HCT116 (cell line): ENCODE results near the gene CCDC24.

ENCODE experiments used
- ATF3 ChIP-seq: IDR thresholded peaks from 2 replicates; pipeline ENCODE4 v1.6.1; 2012
- EZH2 ChIP-seq: fragments of 200-600 bp; sonication (generic); IDR thresholded peaks from 2 replicates; pipeline ENCODE4 v1.6.1; 2017; ENCODE audit warnings: antibody characterized with exemption, mixed run types
- FOSL1 ChIP-seq: IDR thresholded peaks from 2 replicates; pipeline ENCODE4 v1.6.1; 2012; ENCODE audit warnings: low read depth
- JUND ChIP-seq: IDR thresholded peaks from 2 replicates; pipeline ENCODE4 v1.6.1; 2012
- POLR2A ChIP-seq: IDR thresholded peaks from 2 replicates; pipeline ENCODE4 v1.7.0; 2011; ENCODE audit warnings: borderline replicate concordance; ENCODE audit not compliant: insufficient read depth, insufficient read length; ENCODE audit errors: extremely low read depth
- POLR2AphosphoS5 ChIP-seq: IDR thresholded peaks from 2 replicates; pipeline ENCODE4 v1.6.1; 2011; ENCODE audit warnings: mild to moderate bottlenecking, low read depth, low read length, moderate library complexity
- RAD21 ChIP-seq: IDR thresholded peaks from 2 replicates; pipeline ENCODE4 v1.6.1; 2012; ENCODE audit warnings: low read depth, mild to moderate bottlenecking
- SRF ChIP-seq: IDR thresholded peaks from 2 replicates; pipeline ENCODE4 v1.6.1; 2012; ENCODE audit warnings: low read depth
- ZNF274 ChIP-seq: fragments of 200-500 bp; sonication (Bioruptor generic); IDR thresholded peaks from 2 replicates; pipeline ENCODE4 v1.6.1; 2014; ENCODE audit warnings: mild to moderate bottlenecking, low read depth, low read length, inconsistent platforms
- TF ChIP-seq, protein P1 (sequence below), 3 experiments: fragments of 200-600 bp in 1 of 3; sonication (generic) in 1 of 3; IDR thresholded peaks in 2 of 3; conservative IDR thresholded peaks in 1 of 3; 2 replicates each; pipeline ENCODE4 v1.5.1; 2012 to 2017; ENCODE audit warnings: low read depth in 2 of 3, low read length in 2 of 3, antibody characterized with exemption in 1 of 3, borderline replicate concordance in 1 of 3, control low read depth in 1 of 3, mild to moderate bottlenecking in 1 of 3, mixed read lengths in 1 of 3, mixed run types in 1 of 3, moderate library complexity in 1 of 3; ENCODE audit not compliant: insufficient read depth in 1 of 3

GRCh38 chr1:44020464-44020863 lies 29.1 kb downstream of the CCDC24 start:
- TF ChIP-seq ATF3 (no peak), POLR2A (no peak), RAD21 (no peak), EZH2 (no peak), JUND (no peak), SRF (no peak), ZNF274 (no peak), FOSL1 (no peak), POLR2AphosphoS5 (no peak)
- TF ChIP-seq, protein P1, sequence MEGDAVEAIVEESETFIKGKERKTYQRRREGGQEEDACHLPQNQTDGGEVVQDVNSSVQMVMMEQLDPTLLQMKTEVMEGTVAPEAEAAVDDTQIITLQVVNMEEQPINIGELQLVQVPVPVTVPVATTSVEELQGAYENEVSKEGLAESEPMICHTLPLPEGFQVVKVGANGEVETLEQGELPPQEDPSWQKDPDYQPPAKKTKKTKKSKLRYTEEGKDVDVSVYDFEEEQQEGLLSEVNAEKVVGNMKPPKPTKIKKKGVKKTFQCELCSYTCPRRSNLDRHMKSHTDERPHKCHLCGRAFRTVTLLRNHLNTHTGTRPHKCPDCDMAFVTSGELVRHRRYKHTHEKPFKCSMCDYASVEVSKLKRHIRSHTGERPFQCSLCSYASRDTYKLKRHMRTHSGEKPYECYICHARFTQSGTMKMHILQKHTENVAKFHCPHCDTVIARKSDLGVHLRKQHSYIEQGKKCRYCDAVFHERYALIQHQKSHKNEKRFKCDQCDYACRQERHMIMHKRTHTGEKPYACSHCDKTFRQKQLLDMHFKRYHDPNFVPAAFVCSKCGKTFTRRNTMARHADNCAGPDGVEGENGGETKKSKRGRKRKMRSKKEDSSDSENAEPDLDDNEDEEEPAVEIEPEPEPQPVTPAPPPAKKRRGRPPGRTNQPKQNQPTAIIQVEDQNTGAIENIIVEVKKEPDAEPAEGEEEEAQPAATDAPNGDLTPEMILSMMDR (IDR thresholded peaks at IDR 0.05 in 2 of 3, conservative IDR thresholded peaks at IDR 0.05 in 1 of 3; ENCODE audit: borderline replicate concordance in 1 of 3, insufficient read depth in 1 of 3, low read depth in 2 of 3, low read length in 2 of 3) = no peak
